ENCODE data around the gene ATP12A.

DNA sequence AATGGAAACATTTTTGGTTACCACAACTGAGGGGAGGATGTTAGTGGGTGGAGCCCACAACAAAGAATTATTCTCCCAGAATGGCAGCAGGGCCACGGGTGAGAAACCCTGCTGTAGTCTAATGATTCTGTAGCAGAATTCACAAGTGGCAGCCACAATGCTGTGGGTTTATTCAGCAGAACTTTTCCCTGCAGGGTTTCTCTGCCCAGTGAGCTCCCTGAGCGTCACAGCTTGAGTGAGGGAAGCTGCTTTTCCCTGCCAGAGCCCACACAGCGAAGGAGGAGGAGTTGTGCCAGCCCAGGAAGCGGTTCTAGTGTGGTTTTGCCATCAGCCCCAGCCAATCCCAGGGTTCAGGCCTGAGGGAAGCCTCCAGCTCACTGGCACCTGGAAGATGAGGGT is 4.4 kb downstream of the ATP12A start:
- TF ChIP-seq, protein P1, sequence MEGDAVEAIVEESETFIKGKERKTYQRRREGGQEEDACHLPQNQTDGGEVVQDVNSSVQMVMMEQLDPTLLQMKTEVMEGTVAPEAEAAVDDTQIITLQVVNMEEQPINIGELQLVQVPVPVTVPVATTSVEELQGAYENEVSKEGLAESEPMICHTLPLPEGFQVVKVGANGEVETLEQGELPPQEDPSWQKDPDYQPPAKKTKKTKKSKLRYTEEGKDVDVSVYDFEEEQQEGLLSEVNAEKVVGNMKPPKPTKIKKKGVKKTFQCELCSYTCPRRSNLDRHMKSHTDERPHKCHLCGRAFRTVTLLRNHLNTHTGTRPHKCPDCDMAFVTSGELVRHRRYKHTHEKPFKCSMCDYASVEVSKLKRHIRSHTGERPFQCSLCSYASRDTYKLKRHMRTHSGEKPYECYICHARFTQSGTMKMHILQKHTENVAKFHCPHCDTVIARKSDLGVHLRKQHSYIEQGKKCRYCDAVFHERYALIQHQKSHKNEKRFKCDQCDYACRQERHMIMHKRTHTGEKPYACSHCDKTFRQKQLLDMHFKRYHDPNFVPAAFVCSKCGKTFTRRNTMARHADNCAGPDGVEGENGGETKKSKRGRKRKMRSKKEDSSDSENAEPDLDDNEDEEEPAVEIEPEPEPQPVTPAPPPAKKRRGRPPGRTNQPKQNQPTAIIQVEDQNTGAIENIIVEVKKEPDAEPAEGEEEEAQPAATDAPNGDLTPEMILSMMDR (IDR thresholded peaks at IDR 0.05; ENCODE audit: control extremely low read depth in 1 of 3, insufficient read depth in 1 of 3, low read depth in 1 of 3, low read length in 3 of 3): no peak
- no peak for TF ChIP-seq EZH2 (IDR thresholded peaks at IDR 0.05; ENCODE audit: low read depth, low read length, severe bottlenecking)
- no peak for TF ChIP-seq GABPA (IDR thresholded peaks at IDR 0.05; ENCODE audit: borderline replicate concordance, insufficient read depth, low read length)
- TF ChIP-seq POLR2A (IDR thresholded peaks at IDR 0.05; ENCODE audit: control extremely low read depth in 1 of 2, low read depth in 2 of 2, low read length in 2 of 2): no peak
- TF ChIP-seq CHD2 (IDR thresholded peaks at IDR 0.05; ENCODE audit: low read length): no peak
- TF ChIP-seq RAD21 (IDR thresholded peaks at IDR 0.05 in 1 of 2, conservative IDR thresholded peaks at IDR 0.05 in 1 of 2; ENCODE audit: low read depth in 2 of 2, low read length in 2 of 2): no peak
- no peak for TF ChIP-seq KDM1A (IDR thresholded peaks at IDR 0.05; ENCODE audit: borderline replicate concordance, low read length)
- no peak for TF ChIP-seq POLR2AphosphoS5 (IDR thresholded peaks at IDR 0.05; ENCODE audit: low read depth, low read length)
- no peak for TF ChIP-seq SP2 (IDR thresholded peaks at IDR 0.05; ENCODE audit: low read length)
- TF ChIP-seq EGR1 (IDR thresholded peaks at IDR 0.05; ENCODE audit: borderline replicate concordance, low read depth, low read length): no peak

All from H1 (cell line).